ENCODE measurements around the gene ADRM1. TPM values are rescaled to one million over a fixed set of nuclear protein-coding genes. Genes with fewer than 3 reads are reported as not detected.

ADRM1 gene
- total and polyA plus RNA-seq, 10 of the 15 experiments (the other 5 are each of a cell fraction or from before 2014, with no cell fraction given): 3.4 to 213 (median 95.9) TPM

- no peak for TF ChIP-seq SKIL (IDR thresholded peaks at IDR 0.05; ENCODE audit: low read depth, poor library complexity, severe bottlenecking)
- no peak for TF ChIP-seq NKRF (conservative IDR thresholded peaks at IDR 0.05)
- TF ChIP-seq RELA (IDR thresholded peaks at IDR 0.05; ENCODE audit: borderline replicate concordance, partially characterized antibody): no peak
- no peak for TF ChIP-seq HDGF (IDR thresholded peaks at IDR 0.05)
- no peak for TF ChIP-seq ZNF274 (IDR thresholded peaks at IDR 0.05; ENCODE audit: insufficient read depth, insufficient read length)
- TF ChIP-seq WRNIP1 (IDR thresholded peaks at IDR 0.05; ENCODE audit: borderline replicate concordance, low read depth, low read length): no peak
- TF ChIP-seq SMAD5 (IDR thresholded peaks at IDR 0.05; ENCODE audit: low read depth): no peak
- TF ChIP-seq EP300 (IDR thresholded peaks at IDR 0.05; ENCODE audit: borderline replicate concordance in 1 of 2, control insufficient read depth in 1 of 2, low read depth in 2 of 2, low read length in 2 of 2): peak in 1 of 2 experiments; percentile 77; a peak in 2 of 4 replicates
- 0 out of 2 replicates have a peak, but pooled peaks have one; percentile 41 for TF ChIP-seq GATAD2B (conservative IDR thresholded peaks at IDR 0.05; ENCODE audit: low read depth)
- no peak for TF ChIP-seq ZNF217 (IDR thresholded peaks at IDR 0.05)
- TF ChIP-seq ATF2 (IDR thresholded peaks at IDR 0.05; ENCODE audit: low read length): no peak
- no peak for TF ChIP-seq IRF4 (IDR thresholded peaks at IDR 0.05; ENCODE audit: low read depth, low read length)
- no peak for TF ChIP-seq E2F4 (IDR thresholded peaks at IDR 0.05; ENCODE audit: low read depth, low read length)
- no peak for TF ChIP-seq JUNB (IDR thresholded peaks at IDR 0.05)
- TF ChIP-seq NR2F1 (conservative IDR thresholded peaks at IDR 0.05): no peak
- no peak for TF ChIP-seq IKZF2 (IDR thresholded peaks at IDR 0.05)
- TF ChIP-seq CBX3 (IDR thresholded peaks at IDR 0.05; ENCODE audit: borderline replicate concordance, low read depth): no peak
- TF ChIP-seq NFIC (IDR thresholded peaks at IDR 0.05; ENCODE audit: low read depth, low read length): no peak
- TF ChIP-seq SMC3 (IDR thresholded peaks at IDR 0.05; ENCODE audit: borderline replicate concordance, low read length): no peak
- TF ChIP-seq NFXL1 (IDR thresholded peaks at IDR 0.05; ENCODE audit: borderline replicate concordance): no peak
- no peak for TF ChIP-seq SREBF2 (IDR thresholded peaks at IDR 0.05; ENCODE audit: low read length)
Measured at GRCh38 chr20:62337558-62338293, 34.9 kb downstream of the ADRM1 start (continued).
